Right lobe of liver (tissue), 6 donors: ENCODE data around the gene COL7A1. TPM values are rescaled to one million over a fixed set of nuclear protein-coding genes. Genes with fewer than 3 reads are reported as not detected.

Experiments
- ATAC-seq, 4 donors: fragments of 200-7000 bp; cut with Tn5 transposase; one replicate each; pipeline ENCODE4 v1.9.1; 2020; ENCODE audit warnings: mild to moderate bottlenecking in 4 of 4, moderate library complexity in 4 of 4
- DNase-seq, 3 donors: peaks; one replicate each; pipeline ENCODE4 v3.0.0-alpha.2; 2020
- H3K27ac ChIP-seq, 3 donors: fragments of 200-600 bp; one replicate each; pipeline ENCODE4 v1.8.0; 2022
- H3K27me3 ChIP-seq, 2 donors: fragments of 200-600 bp; one replicate each; pipeline ENCODE4 v1.8.0; 2022
- H3K36me3 ChIP-seq, 4 donors: fragments of 200-600 bp; sonication (generic) in 1 of 4; one replicate each; pipeline versions ENCODE4 v1.5.1 to v1.8.0; 2017 to 2022; ENCODE audit warnings: control low read depth in 1 of 4
- H3K4me1 ChIP-seq, 4 donors: fragments of 200-600 bp; sonication (generic) in 1 of 4; one replicate each; pipeline versions ENCODE4 v1.5.1 to v1.8.0; 2017 to 2022; ENCODE audit warnings: control low read depth in 1 of 4
- H3K4me3 ChIP-seq, 3 donors: fragments of 200-600 bp; one replicate each; pipeline ENCODE4 v1.8.0; 2022
- H3K9me3 ChIP-seq, 4 donors: fragments of 200-600 bp; sonication (generic) in 1 of 4; one replicate each; pipeline versions ENCODE4 v1.5.1 to v1.8.0; 2017 to 2022; ENCODE audit warnings: control low read depth in 1 of 4
- POLR2A ChIP-seq: fragments of 450-650 bp; IDR thresholded peaks from one replicate; pipeline ENCODE4 v1.6.1; 2017; ENCODE audit warnings: antibody characterized with exemption, mild to moderate bottlenecking
- WGBS: methylation state at CpG from one replicate; pipeline ENCODE4 v1.1.6; 2018; ENCODE audit warnings: low coverage, low lambda C conversion rate; ENCODE audit not compliant: insufficient coverage; ENCODE audit errors: missing lambda C conversion rate; 5-methylcytosine and 5-hydroxymethylcytosine counted together
- intact Hi-C, 2 donors: fragments of 100-400 bp; cut with DNase I; formaldehyde crosslinking; loops; one replicate each; pipeline versions ENCODE4 v1.11.2 to v1.14.1; 2022
- total RNA-seq, 6 experiments: library from RNA; depleted of rRNA in 2 of 6; stranded (reverse); fragments of >200 nt in 2 of 6; fragmentation: NEBNext Ultra II Directional in 3 of 6; extraction: Animal tissue kit (Norgen Biotek cat#: 25700) in 3 of 6; gene quantifications; one replicate each; pipeline versions ENCODE4 v1.1.0 to v1.2.4, GENCODE V29; 2016 to 2023
- TF ChIP-seq, protein P1 (sequence below), 4 donors: fragments of 200-600 bp in 3 of 4; fragments of 450-650 bp in 1 of 4; IDR thresholded peaks; one replicate each; pipeline versions ENCODE4 v1.5.1 to v1.8.0; 2016 to 2022; ENCODE audit warnings: antibody characterized with exemption in 4 of 4, mild to moderate bottlenecking in 2 of 4
- donor health status: DM: no; HTN: yes; CAD: no.
- donor health status: DM: no; HTN: no; CAD: no.
- donor health status: DM: no; HTN: no; CAD: no.
- donor health status: DM: no; HTN: yes; CAD: no.
- donor health status: DM: no; HTN: yes; CAD: no.

COL7A1 gene
- total RNA-seq, 6 experiments from 2014 or later, result 0.31 to 1.7 (median 1.1) TPM

DNA sequence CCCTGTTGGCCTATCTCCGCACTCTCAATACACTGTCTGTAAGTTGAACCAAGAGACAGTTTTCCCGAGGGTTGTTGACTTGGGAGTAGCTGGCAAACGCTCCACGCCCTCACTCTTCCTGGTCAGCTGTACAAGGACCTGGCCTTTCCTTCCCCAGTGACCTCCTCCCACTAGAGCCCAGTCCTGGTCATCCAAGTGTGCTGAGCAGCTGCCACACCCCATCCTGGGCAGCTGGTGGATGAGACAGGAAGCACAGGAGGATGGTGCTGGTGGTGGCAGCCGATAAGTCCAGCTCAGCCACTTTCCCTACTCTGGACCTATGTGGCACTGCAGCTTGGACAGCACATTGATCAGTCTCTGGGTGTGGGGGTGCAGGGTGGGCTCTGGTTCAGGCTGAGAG lies 58.3 kb downstream of the COL7A1 start:
- Histone ChIP-seq H3K4me3 (no peak overlapping the region), H3K27me3 (no peaks in the 10 kb centered on the region), H3K36me3 (no peaks in the 10 kb centered on the region), H3K27ac (no peak overlapping the region), H3K4me1 (no peaks in the 10 kb centered on the region), H3K9me3 (no peaks in the 10 kb centered on the region)
- ATAC-seq, result no peak
- no peak for DNase-seq
- intact Hi-C loops, result no loop called here
- no peak for TF ChIP-seq POLR2A
- TF ChIP-seq, protein P1, sequence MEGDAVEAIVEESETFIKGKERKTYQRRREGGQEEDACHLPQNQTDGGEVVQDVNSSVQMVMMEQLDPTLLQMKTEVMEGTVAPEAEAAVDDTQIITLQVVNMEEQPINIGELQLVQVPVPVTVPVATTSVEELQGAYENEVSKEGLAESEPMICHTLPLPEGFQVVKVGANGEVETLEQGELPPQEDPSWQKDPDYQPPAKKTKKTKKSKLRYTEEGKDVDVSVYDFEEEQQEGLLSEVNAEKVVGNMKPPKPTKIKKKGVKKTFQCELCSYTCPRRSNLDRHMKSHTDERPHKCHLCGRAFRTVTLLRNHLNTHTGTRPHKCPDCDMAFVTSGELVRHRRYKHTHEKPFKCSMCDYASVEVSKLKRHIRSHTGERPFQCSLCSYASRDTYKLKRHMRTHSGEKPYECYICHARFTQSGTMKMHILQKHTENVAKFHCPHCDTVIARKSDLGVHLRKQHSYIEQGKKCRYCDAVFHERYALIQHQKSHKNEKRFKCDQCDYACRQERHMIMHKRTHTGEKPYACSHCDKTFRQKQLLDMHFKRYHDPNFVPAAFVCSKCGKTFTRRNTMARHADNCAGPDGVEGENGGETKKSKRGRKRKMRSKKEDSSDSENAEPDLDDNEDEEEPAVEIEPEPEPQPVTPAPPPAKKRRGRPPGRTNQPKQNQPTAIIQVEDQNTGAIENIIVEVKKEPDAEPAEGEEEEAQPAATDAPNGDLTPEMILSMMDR (IDR thresholded peaks at IDR 0.05), result no peak
- WGBS, result 85% methylated on average over 4 of the region's 5 CpGs

DNA sequence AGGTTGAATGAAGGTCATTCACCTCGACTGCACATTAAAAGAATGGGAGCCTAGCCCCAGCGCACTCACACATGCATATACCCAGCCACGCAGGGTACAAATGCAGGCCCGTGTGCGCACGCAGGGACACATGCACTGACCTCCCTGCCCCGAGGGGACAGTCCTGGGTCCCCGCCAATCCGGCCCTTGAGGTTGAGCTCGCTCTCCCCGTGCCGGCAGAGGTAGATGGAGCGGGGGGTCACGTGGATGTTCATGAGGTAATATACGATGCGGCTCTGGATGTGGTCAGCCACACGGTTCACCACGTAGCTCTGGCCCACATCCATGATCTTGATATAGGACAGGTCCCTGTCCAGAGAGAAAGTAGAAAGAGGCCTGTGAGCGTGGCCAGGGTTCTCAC lies 59.0 kb downstream of the COL7A1 start:
- DNase-seq (no peak), ATAC-seq (no peak)
- H3K4me3 ChIP-seq, result no peak overlapping the region
- 100% methylated on average over 9 of the region's 19 CpGs for WGBS
- intact Hi-C loops, result no loop called here
- no peaks in the 10 kb centered on the region for H3K4me1 ChIP-seq
- H3K27me3 ChIP-seq, result no peaks in the 10 kb centered on the region
- no peaks in the 10 kb centered on the region for H3K9me3 ChIP-seq
- H3K36me3 ChIP-seq, result no peaks in the 10 kb centered on the region
- no peak overlapping the region for H3K27ac ChIP-seq
- TF ChIP-seq, protein P1 (IDR thresholded peaks at IDR 0.05), result no peak
- no peak for TF ChIP-seq POLR2A

DNA sequence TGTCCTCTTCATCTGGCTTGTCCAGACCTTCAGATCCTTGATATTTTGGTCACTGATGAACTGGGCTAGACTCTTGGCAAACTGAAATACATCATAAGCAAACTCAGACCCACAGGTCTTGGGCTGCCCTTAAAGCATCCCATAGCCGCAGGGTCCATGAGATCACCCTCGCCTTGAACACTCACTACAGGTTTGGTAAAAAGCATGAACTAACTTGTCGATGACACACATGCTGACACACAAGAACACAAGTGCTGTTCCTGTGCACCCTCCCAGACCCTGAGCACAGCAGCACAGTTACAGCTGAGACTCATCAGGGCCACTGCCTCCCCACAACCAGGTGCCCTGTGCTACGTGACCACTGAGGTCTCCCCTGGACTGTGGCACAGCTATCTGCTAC lies 59.6 kb downstream of the COL7A1 start:
- H3K4me3 ChIP-seq, result no peak overlapping the region
- peak in 1 of 4 donors; percentile 8 for ATAC-seq
- no peaks in the 10 kb centered on the region for H3K9me3 ChIP-seq
- no peaks in the 10 kb centered on the region for H3K36me3 ChIP-seq
- intact Hi-C loops, result no loop called here
- TF ChIP-seq POLR2A, result no peak
- TF ChIP-seq, protein P1 (IDR thresholded peaks at IDR 0.05), result no peak
- no CpG with 5 or more reads among the region's 4 CpGs for WGBS
- H3K27me3 ChIP-seq, result no peaks in the 10 kb centered on the region
- H3K4me1 ChIP-seq, result no peaks in the 10 kb centered on the region
- DNase-seq, result no peak
- H3K27ac ChIP-seq, result no peak overlapping the region

DNA sequence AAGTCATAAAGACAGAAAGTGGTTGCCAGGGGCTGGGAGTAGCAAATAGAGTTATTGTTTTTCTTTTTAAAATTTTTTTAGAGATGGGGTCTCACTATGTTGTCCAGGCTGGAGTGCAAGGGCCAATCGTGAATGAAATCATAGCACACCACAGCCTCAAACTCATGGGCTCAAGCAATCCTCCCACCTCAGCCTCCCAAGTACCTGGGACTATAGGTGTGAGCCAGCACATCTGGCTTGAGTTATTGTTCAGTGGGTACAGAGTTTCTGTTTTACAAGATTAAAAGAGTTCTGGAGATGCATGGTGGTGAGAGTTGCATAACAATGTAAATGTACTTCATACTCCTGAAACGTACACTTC lies 62.2 kb downstream of the COL7A1 start:
- intact Hi-C loops, result no loop called here
- no peak for ATAC-seq
- Histone ChIP-seq H3K4me3 (no peak overlapping the region), H3K36me3 (no peaks in the 10 kb centered on the region), H3K27ac (no peak overlapping the region), H3K4me1 (no peaks in the 10 kb centered on the region), H3K27me3 (no peaks in the 10 kb centered on the region), H3K9me3 (no peaks in the 10 kb centered on the region)
- TF ChIP-seq, protein P1 (IDR thresholded peaks at IDR 0.05), result no peak
- no peak for TF ChIP-seq POLR2A
- 69% methylated on average over 2 of the region's 2 CpGs for WGBS
- no peak for DNase-seq
